Cardiac septum (tissue), 1 donor: ENCODE measurements around the gene NIFK. TPM values are rescaled to one million over a fixed set of nuclear protein-coding genes. Genes with fewer than 3 reads are reported as not detected.

Source experiments
- DNase-seq: peaks from one replicate; pipeline ENCODE4 v3.0.0-alpha.2; 2020; ENCODE audit warnings: low spot score
- intact Hi-C: fragments of 100-400 bp; cut with DNase I; formaldehyde crosslinking; loops from one replicate; pipeline ENCODE4 v1.14.0; 2022
- long read RNA-seq: library from polyadenylated mRNA; unstranded; transcript quantifications from one replicate; pipeline ENCODE4 v2.0.0, GENCODE V29; 2021
- total RNA-seq: library from RNA; stranded (reverse); fragmentation: NEBNext Ultra II Directional; extraction: Animal tissue kit (Norgen Biotek cat#: 25700); gene quantifications from one replicate; pipeline ENCODE4 v1.2.1, GENCODE V29; 2021
- donor health status: DM: no; HTN: no; CAD: no.

Gene NIFK
- 28.8 TPM for total RNA-seq
- long read RNA-seq, transcript NIFK-201 (7 exons, 1,734 nt) = major isoform, 32 of 33 reads
- long read RNA-seq, partial matches to known transcripts = 1 of 33 reads
- long read RNA-seq, other reads (novel, unspliced or antisense) = 0 of 33 reads

- DNase-seq = peak; percentile 100
- intact Hi-C loops = loop anchor here (1.0 kb wide), 2 partner anchors 19 to 206 kb away; partner anchors contain the start of genes RNU4ATAC and TSN
Observed at GRCh38 chr2:121736462-121737336, at the start of gene NIFK. Gene NIFK, minus strand, starts transcription at chr2:121736875. Its CDS starts 25 bp downstream, at chr2:121736850.

GRCh38 chr2:121783180-121783579, 46.5 kb upstream of the NIFK start:
- intact Hi-C loops = no loop called here
- no peak for DNase-seq

- intact Hi-C loops = no loop called here
- DNase-seq = no peak
Observed at GRCh38 chr2:121778741-121779487, 42.2 kb upstream of the NIFK start.

GRCh38 chr2:121777699-121778058, 41.0 kb upstream of the NIFK start:
- no peak for DNase-seq
- intact Hi-C loops = no loop called here

- intact Hi-C loops = no loop called here
- no peak for DNase-seq
Observed at GRCh38 chr2:121776885-121777698, 40.4 kb upstream of the NIFK start.

GRCh38 chr2:121776361-121776760, 39.7 kb upstream of the NIFK start:
- no peak for DNase-seq
- intact Hi-C loops = no loop called here

GRCh38 chr2:121774235-121774634, 37.6 kb upstream of the NIFK start:
- DNase-seq = no peak
- intact Hi-C loops = no loop called here

GRCh38 chr2:121771976-121772742, 35.5 kb upstream of the NIFK start:
- intact Hi-C loops = no loop called here
- no peak for DNase-seq

GRCh38 chr2:121768143-121768755, 31.6 kb upstream of the NIFK start:
- no peak for DNase-seq
- intact Hi-C loops = no loop called here

GRCh38 chr2:121766624-121767023, 29.9 kb upstream of the NIFK start:
- intact Hi-C loops = no loop called here
- no peak for DNase-seq

GRCh38 chr2:121764681-121765228, 28.1 kb upstream of the NIFK start:
- DNase-seq = no peak
- intact Hi-C loops = no loop called here

GRCh38 chr2:121755237-121756111, 18.8 kb upstream of the NIFK start, which contains the start of gene TSN:
Gene TSN, plus strand, starts transcription at chr2:121755651. Its CDS starts 129 bp downstream, at chr2:121755780.
- intact Hi-C loops = loop anchor here (1.0 kb wide), 1 partner anchor 19 kb away; the partner anchor contains the start of gene NIFK
- DNase-seq = peak; percentile 98

- no peak for DNase-seq
- intact Hi-C loops = loop anchor here (1.0 kb wide), 1 partner anchor 19 kb away; the partner anchor contains the start of gene NIFK
Observed at GRCh38 chr2:121754851-121755236, 18.2 kb upstream of the NIFK start.

- DNase-seq = no peak
- intact Hi-C loops = no loop called here
Observed at GRCh38 chr2:121748202-121748601, 11.5 kb upstream of the NIFK start.

- intact Hi-C loops = no loop called here
- DNase-seq = no peak
Observed at GRCh38 chr2:121746071-121746578, 9.4 kb upstream of the NIFK start.

- DNase-seq = no peak
- intact Hi-C loops = no loop called here
Observed at GRCh38 chr2:121741450-121741849, 4.8 kb upstream of the NIFK start.

- intact Hi-C loops = no loop called here
- no peak for DNase-seq
Observed at GRCh38 chr2:121740973-121741372, 4.3 kb upstream of the NIFK start.
